H1 (cell line): ENCODE results near the gene PPEF2. TPM values are rescaled to one million over a fixed set of nuclear protein-coding genes. Genes with fewer than 3 reads are reported as not detected.

Experiments
- CTCF ChIA-PET: fragments of 300-600 bp; sonication (Branson Sonifier 250); formaldehyde crosslinking; loops from one replicate; lab custom pipeline; 2021; ENCODE audit not compliant: partially characterized antibody; lab: Charles Lee
- POLR2A ChIA-PET: fragments of 300-600 bp; sonication (Branson Sonifier 250); formaldehyde crosslinking; loops from one replicate; lab custom pipeline; 2021; ENCODE audit warnings: inconsistent platforms; ENCODE audit not compliant: partially characterized antibody; lab: Charles Lee
- DNase-seq, 2 experiments: peaks; one replicate each; pipeline versions ENCODE4 v3.0.0 to v3.0.0-alpha.2; 2010 to 2022; ENCODE audit warnings: low spot score in 2 of 2, low read depth in 1 of 2, mixed read lengths in 1 of 2
- FAIRE-seq: peaks from 2 replicates; lab custom pipeline; 2011; peaks lifted over from hg19 to GRCh38; lab: Jason Lieb, UNC
- H2AFZ ChIP-seq: 2 replicates; pipeline ENCODE4 v1.8.1; 2012; ENCODE audit warnings: low read length, inconsistent platforms
- H2AK5ac ChIP-seq: 2 replicates; pipeline ENCODE4 v1.6.1; 2013; ENCODE audit warnings: low read depth, low read length
- H2BK120ac ChIP-seq: replicated peaks from 2 replicates; pipeline ENCODE3; 2013; ENCODE audit warnings: low read depth, low read length, inconsistent platforms
- H2BK12ac ChIP-seq: 2 replicates; pipeline ENCODE4 v1.6.1; 2013; ENCODE audit warnings: low read depth, low read length
- H2BK15ac ChIP-seq: 2 replicates; pipeline ENCODE4 v1.6.1; 2013; ENCODE audit warnings: low read length
- H2BK20ac ChIP-seq: 2 replicates; pipeline ENCODE4 v1.6.1; 2013; ENCODE audit warnings: low read length
- H2BK5ac ChIP-seq: 2 replicates; pipeline ENCODE4 v1.6.1; 2013; ENCODE audit warnings: low read depth, low read length
- H3K14ac ChIP-seq: 2 replicates; pipeline ENCODE4 v1.6.1; 2013; ENCODE audit warnings: inconsistent platforms; ENCODE audit not compliant: insufficient read length
- H3K18ac ChIP-seq: 2 replicates; pipeline ENCODE4 v1.6.1; 2013; ENCODE audit warnings: low read length; ENCODE audit errors: extremely low read depth
- H3K23ac ChIP-seq: 2 replicates; pipeline ENCODE4 v1.6.1; 2013; ENCODE audit warnings: inconsistent platforms; ENCODE audit not compliant: insufficient read length
- H3K23me2 ChIP-seq: 2 replicates; pipeline ENCODE4 v1.6.1; 2013; ENCODE audit warnings: low read depth, low read length
- H3K27ac ChIP-seq: 2 replicates; pipeline ENCODE4 v1.6.1; 2011; ENCODE audit warnings: low read depth, low read length, inconsistent platforms
- H3K27me3 ChIP-seq, 4 experiments: replicated peaks in 1 of 4; 1 replicate in 1 of 4; 2 replicates in 3 of 4; pipeline versions ENCODE4 v1.6.1 to v1.8.1; 2011 to 2013; ENCODE audit warnings: low read length in 3 of 4, mild to moderate bottlenecking in 3 of 4, inconsistent platforms in 2 of 4, mixed read lengths in 2 of 4, moderate library complexity in 1 of 4; ENCODE audit not compliant: control insufficient read depth in 3 of 4, insufficient read depth in 3 of 4; ENCODE audit errors: extremely low read depth in 1 of 4
- H3K36me3 ChIP-seq, 4 experiments: 2 replicates each; pipeline versions ENCODE4 v1.6.1 to v1.8.1; 2011 to 2013; ENCODE audit warnings: mild to moderate bottlenecking in 4 of 4, low read length in 3 of 4, moderate library complexity in 2 of 4, control low read depth in 1 of 4, inconsistent platforms in 1 of 4; ENCODE audit not compliant: insufficient read depth in 4 of 4, control insufficient read depth in 2 of 4
- H3K4ac ChIP-seq: replicated peaks from 2 replicates; pipeline ENCODE3; 2013; ENCODE audit warnings: low read length, low read depth, mixed read lengths, inconsistent platforms; ENCODE audit not compliant: insufficient read length
- H3K4me1 ChIP-seq, 4 experiments: replicated peaks in 1 of 4; 1 replicate in 1 of 4; 2 replicates in 3 of 4; pipeline versions ENCODE4 v1.6.1 to v1.8.1; 2011 to 2013; ENCODE audit warnings: low read length in 3 of 4, inconsistent platforms in 2 of 4, mixed read lengths in 1 of 4; ENCODE audit not compliant: insufficient read depth in 4 of 4, control insufficient read depth in 3 of 4
- H3K4me2 ChIP-seq, 2 experiments: 2 replicates each; pipeline versions ENCODE4 v1.6.1 to v1.8.1; 2011 to 2013; ENCODE audit warnings: low read depth in 2 of 2, low read length in 2 of 2, control low read depth in 1 of 2, inconsistent platforms in 1 of 2, mild to moderate bottlenecking in 1 of 2; ENCODE audit not compliant: insufficient read depth in 1 of 2
- H3K4me3 ChIP-seq, 4 experiments: fragments of 200-600, 300-600 bp in 1 of 4; sonication (generic), shearing (Covaris generic), sonication (Bioruptor Twin) in 1 of 4; 2 replicates each; pipeline versions ENCODE4 v1.5.1 to v1.8.1; 2011 to 2016; ENCODE audit warnings: low read length in 4 of 4, low read depth in 3 of 4, control low read depth in 2 of 4, inconsistent platforms in 2 of 4, mild to moderate bottlenecking in 2 of 4, mixed read lengths in 1 of 4, moderate library complexity in 1 of 4; ENCODE audit not compliant: insufficient read depth in 2 of 4; ENCODE audit errors: extremely low read depth in 1 of 4
- H3K56ac ChIP-seq: replicated peaks from 2 replicates; pipeline ENCODE3; 2013; ENCODE audit warnings: low read depth, mild to moderate bottlenecking, mixed read lengths, low read length, inconsistent platforms; ENCODE audit not compliant: insufficient read length
- H3K79me1 ChIP-seq: 2 replicates; pipeline ENCODE4 v1.6.1; 2013; ENCODE audit warnings: low read depth, low read length, control low read depth
- H3K79me2 ChIP-seq, 2 experiments: 2 replicates each; pipeline versions ENCODE4 v1.6.1 to v1.8.1; 2012 to 2013; ENCODE audit warnings: low read length in 2 of 2, mild to moderate bottlenecking in 2 of 2, inconsistent platforms in 1 of 2; ENCODE audit not compliant: insufficient read depth in 2 of 2, control insufficient read depth in 1 of 2
- H3K9ac ChIP-seq, 4 experiments: replicated peaks in 1 of 4; 1 replicate in 1 of 4; 2 replicates in 3 of 4; pipeline versions ENCODE4 v1.6.1 to v1.8.1; 2011 to 2013; ENCODE audit warnings: low read depth in 3 of 4, low read length in 3 of 4, control low read depth in 2 of 4, mild to moderate bottlenecking in 2 of 4, moderate library complexity in 2 of 4, inconsistent platforms in 1 of 4; ENCODE audit errors: extremely low read depth in 1 of 4
- H3K9me3 ChIP-seq, 2 experiments: 2 replicates each; pipeline versions ENCODE4 v1.6.1 to v1.8.1; 2012 to 2013; ENCODE audit warnings: mild to moderate bottlenecking in 2 of 2, moderate library complexity in 2 of 2, control low read depth in 1 of 2, inconsistent platforms in 1 of 2, low read depth in 1 of 2, low read length in 1 of 2, mixed read lengths in 1 of 2; ENCODE audit not compliant: insufficient read depth in 2 of 2
- H4K20me1 ChIP-seq, 2 experiments: replicated peaks in 1 of 2; 2 replicates each; pipeline versions ENCODE3 to v1.8.1; 2011 to 2013; ENCODE audit warnings: inconsistent platforms in 2 of 2, low read length in 2 of 2, mild to moderate bottlenecking in 1 of 2; ENCODE audit not compliant: insufficient read depth in 2 of 2, control insufficient read depth in 1 of 2
- H4K5ac ChIP-seq: 2 replicates; pipeline ENCODE4 v1.6.1; 2013; ENCODE audit warnings: low read length, low read depth, mixed read lengths, inconsistent platforms; ENCODE audit not compliant: insufficient read length
- H4K8ac ChIP-seq: 2 replicates; pipeline ENCODE4 v1.8.0; 2013; ENCODE audit warnings: mild to moderate bottlenecking, moderate library complexity, low read length, inconsistent platforms; ENCODE audit not compliant: insufficient read depth; ENCODE audit errors: extremely low read depth
- H4K91ac ChIP-seq: replicated peaks from 2 replicates; pipeline ENCODE3; 2013; ENCODE audit warnings: low read length, mixed read lengths, inconsistent platforms; ENCODE audit not compliant: insufficient read length
- BACH1 ChIP-seq: IDR thresholded peaks from 2 replicates; pipeline ENCODE4 v1.6.1; 2012; ENCODE audit warnings: low read length, improper control_type of control experiment
- CBX5 ChIP-seq: fragments of 300-800, 300-1000 bp; sonication (generic); IDR thresholded peaks from 2 replicates; pipeline ENCODE4 v1.7.1; 2016; ENCODE audit warnings: antibody characterized with exemption, low read length, low read depth
- EZH2 ChIP-seq: fragments of 200-600 bp; sonication (generic); IDR thresholded peaks from 2 replicates; pipeline ENCODE4 v1.7.1; 2012; ENCODE audit warnings: low read depth, mild to moderate bottlenecking, moderate library complexity, low read length, inconsistent platforms; ENCODE audit not compliant: severe bottlenecking
- GABPA ChIP-seq: IDR thresholded peaks from 2 replicates; pipeline ENCODE4 v1.6.1; 2011; ENCODE audit warnings: mild to moderate bottlenecking, low read length, moderate library complexity, borderline replicate concordance; ENCODE audit not compliant: insufficient read depth
- HDAC6 ChIP-seq: IDR thresholded peaks from one replicate; pipeline ENCODE4 v1.7.1; 2012; ENCODE audit warnings: low read depth, mild to moderate bottlenecking, inconsistent platforms, low read length, moderate library complexity
- KDM1A ChIP-seq: fragments of 200-600, 300-600 bp; sonication (generic); IDR thresholded peaks from 2 replicates; pipeline ENCODE4 v1.7.1; 2016; ENCODE audit warnings: mild to moderate bottlenecking, low read length, borderline replicate concordance
- SIX5 ChIP-seq: IDR thresholded peaks from 2 replicates; pipeline ENCODE4 v1.6.1; 2011; ENCODE audit warnings: mild to moderate bottlenecking, low read depth, low read length
- TCF12 ChIP-seq: IDR thresholded peaks from 2 replicates; pipeline ENCODE4 v1.6.1; 2011; ENCODE audit warnings: low read depth, mild to moderate bottlenecking, low read length
- WGBS, 2 experiments: shearing (Covaris generic) in 1 of 2; methylation state at CpG; one replicate each; pipeline versions ENCODE4 v1.1.6 to v1.1.7; 2013 to 2015; ENCODE audit warnings: low lambda C conversion rate in 2 of 2, mixed read lengths in 2 of 2, inconsistent platforms in 1 of 2, low coverage in 1 of 2, missing lambda C conversion rate in 1 of 2; ENCODE audit not compliant: insufficient replicate concordance in 2 of 2, insufficient coverage in 1 of 2, insufficient read length in 1 of 2; ENCODE audit errors: extremely low coverage in 1 of 2, missing lambda C conversion rate in 1 of 2; 5-methylcytosine and 5-hydroxymethylcytosine counted together
- polyA plus RNA-seq, 7 experiments: library from polyadenylated mRNA; depleted of rRNA in 3 of 7; stranded (reverse) in 5 of 7; unstranded in 2 of 7; fragments of >200 nt in 5 of 7; fragments of 200-250 nt in 2 of 7; gene quantifications; 1 replicate in 5 of 7; 2 replicates in 1 of 7; 4 replicates in 1 of 7; pipeline versions ENCODE4 v1.2.1 to v1.2.3, GENCODE V29; 2011 to 2013; ENCODE audit warnings: missing spikeins in 2 of 7, mixed read lengths in 2 of 7
- total RNA-seq: library from RNA; stranded (reverse); fragmentation: NEBNext Ultra II Directional; extraction: Animal tissue kit (Norgen Biotek cat#: 25700); gene quantifications from 2 replicates; pipeline ENCODE4 v1.2.1, GENCODE V29; 2021

The PPEF2 gene
- total and polyA plus RNA-seq, 2 of the 8 experiments (the other 6 are each of a cell fraction or from before 2014, with no cell fraction given): not detected

DNA sequence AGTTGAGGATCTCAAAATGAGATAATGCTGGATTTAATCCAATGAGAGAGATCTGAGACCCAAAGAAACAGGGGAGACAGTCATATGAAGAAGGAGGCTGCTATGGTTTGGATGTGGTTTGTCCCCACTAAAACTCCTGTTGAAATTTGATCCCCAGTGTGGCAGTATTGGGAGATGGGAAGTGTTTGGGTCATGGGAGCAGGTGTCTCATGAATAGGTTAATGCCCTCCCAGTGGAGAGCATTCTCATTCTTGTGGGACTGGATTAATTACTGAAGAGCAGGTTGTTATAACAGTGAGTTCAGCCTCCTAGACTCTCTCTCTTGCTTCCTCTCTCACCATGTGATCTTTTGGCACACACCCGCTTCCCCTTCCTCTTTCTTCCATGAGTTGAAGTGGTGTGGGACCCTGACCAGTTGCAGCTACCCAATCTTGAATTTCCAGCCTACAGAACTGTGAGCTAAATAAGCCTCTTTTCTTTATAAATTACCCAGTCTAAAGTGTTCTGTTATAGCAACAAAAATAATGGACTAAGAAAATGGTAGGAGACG lies 70.3 kb downstream of the PPEF2 start:
- no peak overlapping the region for H3K18ac ChIP-seq
- H3K4me1 ChIP-seq: peaks cover 0 to 3% (median under 1%) of the 10 kb centered on the region in 4 experiments; a peak in 3 of 7 replicates
- H3K4ac ChIP-seq: no peak overlapping the region
- CTCF ChIA-PET: interaction anchor here (3.1 kb wide), 1 partner anchor 16 kb away, joined by 17 read pairs; no protein-coding TSS in a partner anchor
- no peak overlapping the region for H2BK20ac ChIP-seq
- FAIRE-seq (peak; percentile 7), DNase-seq (no peak)
- H4K5ac ChIP-seq: no peak overlapping the region
- no peaks in the 10 kb centered on the region for H4K20me1 ChIP-seq
- no peak overlapping the region for H3K14ac ChIP-seq
- no peak overlapping the region for H4K91ac ChIP-seq
- no peak overlapping the region for H2BK15ac ChIP-seq
- no peaks in the 10 kb centered on the region for H3K79me1 ChIP-seq
- H2BK120ac ChIP-seq: no peak overlapping the region
- H2BK5ac ChIP-seq: peak overlapping the region; percentile 47; the same call in 1 of the 2 replicates
- H3K36me3 ChIP-seq: no peaks in the 10 kb centered on the region
- H4K8ac ChIP-seq: no peak overlapping the region
- H3K4me2 ChIP-seq: peak overlapping the region in 1 of 2 experiments; percentile 45; a peak in 3 of 4 replicates
- peaks cover 0 to 3% of the 10 kb centered on the region in 2 experiments; a peak in 1 of 4 replicates for H3K9me3 ChIP-seq
- H2BK12ac ChIP-seq: no peak overlapping the region
- H3K27ac ChIP-seq: no peak overlapping the region
- no peak overlapping the region for H2AK5ac ChIP-seq
- no peak overlapping the region for H3K56ac ChIP-seq
- no peaks in the 10 kb centered on the region for H3K79me2 ChIP-seq
- no peaks in the 10 kb centered on the region for H3K23me2 ChIP-seq
- no peak for TF ChIP-seq CBX5
- 0 out of 2 replicates have a peak, but pooled peaks have one; percentile 8 for TF ChIP-seq SIX5
- TF ChIP-seq EZH2: no peak
- TF ChIP-seq HDAC6: no peak
- peak; percentile 82; the same call in 1 of the 2 replicates for TF ChIP-seq TCF12
- no peak for TF ChIP-seq KDM1A
- no peak for TF ChIP-seq GABPA
- TF ChIP-seq BACH1: no peak
- H2AFZ ChIP-seq: peak overlapping the region; percentile 37; the same call in 1 of the 2 replicates
- POLR2A ChIA-PET: interaction anchor here (1.9 kb wide), 1 partner anchor 108 kb away, joined by 5 read pairs; the partner anchor contains the start of gene USO1
- H3K4me3 ChIP-seq: peak overlapping the region in 1 of 4 experiments; percentile 26; a peak in 1 of 8 replicates
- H3K27me3 ChIP-seq: no peaks in the 10 kb centered on the region
- H3K23ac ChIP-seq: no peak overlapping the region
- WGBS, 2 experiments: 59% methylated on average over 2 of the region's 2 CpGs; no CpG with 5 or more reads in 1 of the 2 experiments
- no peak overlapping the region for H3K9ac ChIP-seq
